Mucosa of rectum (tissue), 2 donors: ENCODE measurements around the gene CD151.

ENCODE experiments used
- H3K27ac ChIP-seq, 2 donors: one replicate each; pipeline ENCODE4 v1.7.0; 2013; ENCODE audit warnings: inconsistent platforms in 2 of 2, low read depth in 2 of 2, low read length in 2 of 2
- H3K27me3 ChIP-seq, 2 donors: one replicate each; pipeline ENCODE4 v1.7.0; 2013; ENCODE audit warnings: low read length in 2 of 2; ENCODE audit not compliant: control insufficient read depth in 2 of 2, insufficient read depth in 2 of 2
- H3K36me3 ChIP-seq, 2 donors: one replicate each; pipeline ENCODE4 v1.7.0; 2013; ENCODE audit warnings: low read length in 2 of 2; ENCODE audit not compliant: control insufficient read depth in 2 of 2, insufficient read depth in 2 of 2
- H3K4me1 ChIP-seq, 2 donors: one replicate each; pipeline ENCODE4 v1.7.0; 2013; ENCODE audit warnings: low read length in 2 of 2, mild to moderate bottlenecking in 1 of 2; ENCODE audit not compliant: control insufficient read depth in 2 of 2, insufficient read depth in 2 of 2
- H3K4me3 ChIP-seq, 2 donors: one replicate each; pipeline ENCODE4 v1.7.0; 2013; ENCODE audit warnings: low read length in 2 of 2
- H3K9ac ChIP-seq, 2 donors: one replicate each; pipeline ENCODE4 v1.7.0; 2013; ENCODE audit warnings: low read length in 2 of 2, low read depth in 1 of 2, mild to moderate bottlenecking in 1 of 2
- H3K9me3 ChIP-seq, 2 donors: one replicate each; pipeline ENCODE4 v1.7.0; 2013; ENCODE audit warnings: low read length in 2 of 2; ENCODE audit not compliant: control insufficient read depth in 2 of 2
- donor health status: healthy.
- donor health status: Normal muscosa, but diverticular disease.

CD151 gene

DNA sequence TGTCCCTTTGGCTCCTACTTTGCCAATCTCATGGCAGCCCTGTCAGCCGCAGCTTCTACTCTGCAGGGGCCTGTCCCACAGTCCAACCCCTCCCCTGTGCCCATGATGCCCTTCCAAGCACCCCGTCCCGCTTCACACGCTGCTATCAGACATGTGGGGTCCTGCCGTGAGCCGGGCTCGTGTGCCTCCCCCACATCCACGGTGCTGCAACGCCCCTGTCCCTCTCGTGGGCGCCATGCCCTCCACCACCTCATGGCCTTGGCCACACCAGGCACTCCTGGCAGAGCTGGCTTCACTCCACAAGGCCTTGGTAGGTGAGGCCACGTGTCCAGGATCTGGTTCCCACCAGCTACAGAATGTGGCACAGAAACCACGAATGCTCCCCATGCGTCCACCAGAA lies 54.8 kb downstream of the CD151 start:
- H3K36me3 ChIP-seq = peaks cover 12 to 17% of the 10 kb centered on the region in 2 donors
- no peak overlapping the region for H3K4me3 ChIP-seq
- H3K9me3 ChIP-seq = no peaks in the 10 kb centered on the region

More for the DNA sequence above, 54.8 kb downstream of the CD151 start:
- H3K4me1 ChIP-seq = no peaks in the 10 kb centered on the region
- H3K27ac ChIP-seq = no peak overlapping the region
- no peak overlapping the region for H3K9ac ChIP-seq
- no peaks in the 10 kb centered on the region for H3K27me3 ChIP-seq
